SKM-1 treated with dmso at 0.1 percent for 144 hours (cell line): Measurements from ENCODE around the gene SERPINI2.
"Not testable (repeated sequence)": the region's sequence is repeated elsewhere in the genome, so short reads cannot be mapped to it uniquely, and the experiment has no call there.

Experiments used
- DNase-seq: peaks from one replicate; lab custom pipeline; 2025; ENCODE audit not compliant: unreplicated experiment; lab: John Stamatoyannopoulos, UW

The SERPINI2 gene

GRCh38 chr3:167451282-167451681 lies 22.6 kb downstream of the SERPINI2 start:
- no peak for DNase-seq

DNA sequence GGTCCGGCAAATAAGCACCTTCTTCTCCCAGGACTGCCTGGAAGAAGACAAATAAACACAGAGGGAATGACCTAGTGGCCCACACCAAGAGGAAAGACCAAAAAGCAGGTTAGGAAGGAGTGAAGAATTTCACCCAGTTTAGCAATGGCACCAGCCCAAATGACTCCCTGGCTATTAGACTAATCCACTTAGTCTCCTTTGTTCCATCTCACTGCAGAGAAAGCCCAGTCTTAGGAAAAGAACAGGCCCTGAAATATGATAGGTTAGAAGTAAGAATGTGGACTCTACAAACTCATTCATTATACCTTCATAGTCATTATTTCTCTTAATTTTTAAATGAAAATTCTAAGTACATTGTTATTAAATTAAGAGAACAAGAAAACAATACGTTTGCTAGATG lies 23.2 kb downstream of the SERPINI2 start:
- DNase-seq: no peak

DNA sequence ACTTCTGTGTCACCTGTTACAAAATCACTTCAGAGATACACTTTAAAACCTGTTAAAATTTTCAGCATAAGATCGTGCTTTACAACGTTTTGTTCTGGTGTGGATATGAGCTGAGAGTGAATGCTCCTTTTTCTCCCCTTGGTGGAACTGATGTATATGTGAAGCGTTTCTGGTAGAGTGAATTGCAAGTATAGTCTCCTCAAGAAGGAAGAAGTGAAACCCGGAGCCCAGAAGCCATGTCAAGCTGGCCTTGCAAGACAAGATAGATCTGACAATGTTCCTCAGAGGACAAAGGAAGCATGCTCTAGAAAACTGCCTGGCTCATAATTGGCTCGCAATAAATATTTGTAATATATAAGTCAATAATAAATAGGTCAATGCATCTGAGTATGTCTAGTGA lies 23.6 kb downstream of the SERPINI2 start:
- peak; percentile 11 for DNase-seq

DNA sequence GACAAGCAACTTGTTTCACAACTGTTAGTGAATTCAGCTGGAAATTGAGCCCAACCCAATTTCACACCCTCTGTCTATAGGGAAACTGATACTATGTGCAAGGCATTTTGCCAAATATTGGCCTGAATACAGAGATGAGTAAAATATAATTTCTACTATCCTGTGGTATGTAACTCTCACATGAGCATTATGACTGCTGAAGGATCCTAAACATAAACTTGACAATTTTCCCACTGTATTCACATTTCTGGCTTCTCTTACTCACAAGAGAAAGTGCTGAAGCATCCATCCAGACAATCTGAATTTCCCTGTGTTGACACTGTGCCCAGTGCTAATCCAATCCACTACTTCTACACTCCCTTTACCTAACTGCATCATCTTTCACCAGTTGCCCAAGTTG lies 28.4 kb downstream of the SERPINI2 start:
- no peak for DNase-seq

- no peak for DNase-seq
These were observed 32.6 kb downstream of the SERPINI2 start for GRCh38 chr3:167441256-167441655.

GRCh38 chr3:167437428-167438139 lies 36.3 kb downstream of the SERPINI2 start:
- no peak for DNase-seq

- not testable (repeated sequence) for DNase-seq
These were observed 46.9 kb downstream of the SERPINI2 start for GRCh38 chr3:167426962-167427361.

DNA sequence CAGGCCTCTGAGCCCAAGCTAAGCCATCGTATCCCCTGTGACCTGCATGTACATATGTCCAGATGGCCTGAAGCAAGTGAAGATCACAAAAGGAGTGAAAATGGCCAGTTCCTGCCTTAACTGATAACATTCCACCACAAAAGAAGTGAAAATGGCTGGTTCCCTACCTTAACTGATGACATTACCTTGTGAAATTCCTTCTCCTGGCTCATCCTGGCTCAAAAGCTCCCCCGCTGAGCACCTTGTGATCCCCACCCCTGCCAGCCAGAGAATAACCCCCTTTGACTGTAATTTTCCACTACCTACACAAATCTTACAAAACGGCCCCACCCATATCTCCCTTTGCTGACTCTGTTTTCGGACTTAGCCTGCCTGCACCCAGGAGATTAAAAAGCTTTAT lies 51.4 kb downstream of the SERPINI2 start:
- DNase-seq: not testable (repeated sequence)

- no peak for DNase-seq
These were observed 64.2 kb downstream of the SERPINI2 start for GRCh38 chr3:167409611-167410010.

- peak; percentile 23 for DNase-seq
These were observed 66.9 kb downstream of the SERPINI2 start for GRCh38 chr3:167406876-167407492.

GRCh38 chr3:167397826-167398225 lies 76.0 kb downstream of the SERPINI2 start:
- DNase-seq: no peak

- DNase-seq: no peak
These were observed 77.8 kb downstream of the SERPINI2 start for GRCh38 chr3:167396075-167396474.

DNA sequence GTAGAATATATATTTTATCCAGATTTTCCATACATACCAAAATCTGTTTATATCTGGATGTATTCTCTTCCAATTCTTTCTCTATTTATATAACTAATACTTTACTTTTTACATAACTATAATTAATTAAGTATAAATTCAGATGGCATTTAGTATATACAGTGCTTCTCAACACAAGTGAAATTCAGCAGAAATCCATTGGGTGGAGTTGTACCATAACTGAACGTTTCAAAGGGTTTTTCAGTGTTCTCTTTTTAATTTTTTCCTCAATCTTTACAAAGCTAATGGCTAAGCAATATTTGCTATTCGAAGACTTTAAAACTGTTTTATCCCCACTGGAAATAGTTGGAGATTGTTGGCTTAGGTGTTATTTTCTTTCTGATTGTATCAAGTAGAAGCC lies 79.8 kb downstream of the SERPINI2 start:
- DNase-seq: no peak
